H1 (cell line): ENCODE results near the gene PELI2. TPM values are rescaled to one million over a fixed set of nuclear protein-coding genes. Genes with fewer than 3 reads are reported as not detected.

Source experiments
- CTCF ChIA-PET: fragments of 300-600 bp; sonication (Branson Sonifier 250); formaldehyde crosslinking; loops from one replicate; lab custom pipeline; 2021; ENCODE audit not compliant: partially characterized antibody; lab: Charles Lee
- POLR2A ChIA-PET: fragments of 300-600 bp; sonication (Branson Sonifier 250); formaldehyde crosslinking; loops from one replicate; lab custom pipeline; 2021; ENCODE audit warnings: inconsistent platforms; ENCODE audit not compliant: partially characterized antibody; lab: Charles Lee
- DNase-seq, 2 experiments: peaks; one replicate each; pipeline versions ENCODE4 v3.0.0 to v3.0.0-alpha.2; 2010 to 2022; ENCODE audit warnings: low spot score in 2 of 2, low read depth in 1 of 2, mixed read lengths in 1 of 2
- FAIRE-seq: peaks from 2 replicates; lab custom pipeline; 2011; peaks lifted over from hg19 to GRCh38; lab: Jason Lieb, UNC
- H2AFZ ChIP-seq: 2 replicates; pipeline ENCODE4 v1.8.1; 2012; ENCODE audit warnings: low read length, inconsistent platforms
- H2AK5ac ChIP-seq: 2 replicates; pipeline ENCODE4 v1.6.1; 2013; ENCODE audit warnings: low read depth, low read length
- H2BK120ac ChIP-seq: replicated peaks from 2 replicates; pipeline ENCODE3; 2013; ENCODE audit warnings: low read depth, low read length, inconsistent platforms
- H2BK12ac ChIP-seq: 2 replicates; pipeline ENCODE4 v1.6.1; 2013; ENCODE audit warnings: low read depth, low read length
- H2BK15ac ChIP-seq: 2 replicates; pipeline ENCODE4 v1.6.1; 2013; ENCODE audit warnings: low read length
- H2BK20ac ChIP-seq: 2 replicates; pipeline ENCODE4 v1.6.1; 2013; ENCODE audit warnings: low read length
- H2BK5ac ChIP-seq: 2 replicates; pipeline ENCODE4 v1.6.1; 2013; ENCODE audit warnings: low read depth, low read length
- H3K14ac ChIP-seq: 2 replicates; pipeline ENCODE4 v1.6.1; 2013; ENCODE audit warnings: inconsistent platforms; ENCODE audit not compliant: insufficient read length
- H3K18ac ChIP-seq: 2 replicates; pipeline ENCODE4 v1.6.1; 2013; ENCODE audit warnings: low read length; ENCODE audit errors: extremely low read depth
- H3K23ac ChIP-seq: 2 replicates; pipeline ENCODE4 v1.6.1; 2013; ENCODE audit warnings: inconsistent platforms; ENCODE audit not compliant: insufficient read length
- H3K23me2 ChIP-seq: 2 replicates; pipeline ENCODE4 v1.6.1; 2013; ENCODE audit warnings: low read depth, low read length
- H3K27ac ChIP-seq: 2 replicates; pipeline ENCODE4 v1.6.1; 2011; ENCODE audit warnings: low read depth, low read length, inconsistent platforms
- H3K27me3 ChIP-seq, 4 experiments: replicated peaks in 1 of 4; 1 replicate in 1 of 4; 2 replicates in 3 of 4; pipeline versions ENCODE4 v1.6.1 to v1.8.1; 2011 to 2013; ENCODE audit warnings: low read length in 3 of 4, mild to moderate bottlenecking in 3 of 4, inconsistent platforms in 2 of 4, mixed read lengths in 2 of 4, moderate library complexity in 1 of 4; ENCODE audit not compliant: control insufficient read depth in 3 of 4, insufficient read depth in 3 of 4; ENCODE audit errors: extremely low read depth in 1 of 4
- H3K36me3 ChIP-seq, 4 experiments: 2 replicates each; pipeline versions ENCODE4 v1.6.1 to v1.8.1; 2011 to 2013; ENCODE audit warnings: mild to moderate bottlenecking in 4 of 4, low read length in 3 of 4, moderate library complexity in 2 of 4, control low read depth in 1 of 4, inconsistent platforms in 1 of 4; ENCODE audit not compliant: insufficient read depth in 4 of 4, control insufficient read depth in 2 of 4
- H3K4ac ChIP-seq: replicated peaks from 2 replicates; pipeline ENCODE3; 2013; ENCODE audit warnings: low read length, low read depth, mixed read lengths, inconsistent platforms; ENCODE audit not compliant: insufficient read length
- H3K4me1 ChIP-seq, 4 experiments: replicated peaks in 1 of 4; 1 replicate in 1 of 4; 2 replicates in 3 of 4; pipeline versions ENCODE4 v1.6.1 to v1.8.1; 2011 to 2013; ENCODE audit warnings: low read length in 3 of 4, inconsistent platforms in 2 of 4, mixed read lengths in 1 of 4; ENCODE audit not compliant: insufficient read depth in 4 of 4, control insufficient read depth in 3 of 4
- H3K4me2 ChIP-seq, 2 experiments: 2 replicates each; pipeline versions ENCODE4 v1.6.1 to v1.8.1; 2011 to 2013; ENCODE audit warnings: low read depth in 2 of 2, low read length in 2 of 2, control low read depth in 1 of 2, inconsistent platforms in 1 of 2, mild to moderate bottlenecking in 1 of 2; ENCODE audit not compliant: insufficient read depth in 1 of 2
- H3K4me3 ChIP-seq, 4 experiments: fragments of 200-600, 300-600 bp in 1 of 4; sonication (generic), shearing (Covaris generic), sonication (Bioruptor Twin) in 1 of 4; 2 replicates each; pipeline versions ENCODE4 v1.5.1 to v1.8.1; 2011 to 2016; ENCODE audit warnings: low read length in 4 of 4, low read depth in 3 of 4, control low read depth in 2 of 4, inconsistent platforms in 2 of 4, mild to moderate bottlenecking in 2 of 4, mixed read lengths in 1 of 4, moderate library complexity in 1 of 4; ENCODE audit not compliant: insufficient read depth in 2 of 4; ENCODE audit errors: extremely low read depth in 1 of 4
- H3K56ac ChIP-seq: replicated peaks from 2 replicates; pipeline ENCODE3; 2013; ENCODE audit warnings: low read depth, mild to moderate bottlenecking, mixed read lengths, low read length, inconsistent platforms; ENCODE audit not compliant: insufficient read length
- H3K79me1 ChIP-seq: 2 replicates; pipeline ENCODE4 v1.6.1; 2013; ENCODE audit warnings: low read depth, low read length, control low read depth
- H3K79me2 ChIP-seq, 2 experiments: 2 replicates each; pipeline versions ENCODE4 v1.6.1 to v1.8.1; 2012 to 2013; ENCODE audit warnings: low read length in 2 of 2, mild to moderate bottlenecking in 2 of 2, inconsistent platforms in 1 of 2; ENCODE audit not compliant: insufficient read depth in 2 of 2, control insufficient read depth in 1 of 2
- H3K9ac ChIP-seq, 4 experiments: replicated peaks in 1 of 4; 1 replicate in 1 of 4; 2 replicates in 3 of 4; pipeline versions ENCODE4 v1.6.1 to v1.8.1; 2011 to 2013; ENCODE audit warnings: low read depth in 3 of 4, low read length in 3 of 4, control low read depth in 2 of 4, mild to moderate bottlenecking in 2 of 4, moderate library complexity in 2 of 4, inconsistent platforms in 1 of 4; ENCODE audit errors: extremely low read depth in 1 of 4
- H3K9me3 ChIP-seq, 2 experiments: 2 replicates each; pipeline versions ENCODE4 v1.6.1 to v1.8.1; 2012 to 2013; ENCODE audit warnings: mild to moderate bottlenecking in 2 of 2, moderate library complexity in 2 of 2, control low read depth in 1 of 2, inconsistent platforms in 1 of 2, low read depth in 1 of 2, low read length in 1 of 2, mixed read lengths in 1 of 2; ENCODE audit not compliant: insufficient read depth in 2 of 2
- H4K20me1 ChIP-seq, 2 experiments: replicated peaks in 1 of 2; 2 replicates each; pipeline versions ENCODE3 to v1.8.1; 2011 to 2013; ENCODE audit warnings: inconsistent platforms in 2 of 2, low read length in 2 of 2, mild to moderate bottlenecking in 1 of 2; ENCODE audit not compliant: insufficient read depth in 2 of 2, control insufficient read depth in 1 of 2
- H4K5ac ChIP-seq: 2 replicates; pipeline ENCODE4 v1.6.1; 2013; ENCODE audit warnings: low read length, low read depth, mixed read lengths, inconsistent platforms; ENCODE audit not compliant: insufficient read length
- H4K8ac ChIP-seq: 2 replicates; pipeline ENCODE4 v1.8.0; 2013; ENCODE audit warnings: mild to moderate bottlenecking, moderate library complexity, low read length, inconsistent platforms; ENCODE audit not compliant: insufficient read depth; ENCODE audit errors: extremely low read depth
- H4K91ac ChIP-seq: replicated peaks from 2 replicates; pipeline ENCODE3; 2013; ENCODE audit warnings: low read length, mixed read lengths, inconsistent platforms; ENCODE audit not compliant: insufficient read length
- E2F6 ChIP-seq: IDR thresholded peaks from 2 replicates; pipeline ENCODE4 v1.6.1; 2012; ENCODE audit warnings: inconsistent platforms
- NANOG ChIP-seq: IDR thresholded peaks from 2 replicates; pipeline ENCODE4 v1.6.1; 2011; ENCODE audit warnings: low read length, low read depth, mild to moderate bottlenecking, inconsistent platforms; ENCODE audit not compliant: insufficient read depth, poor library complexity, severe bottlenecking
- RAD21 ChIP-seq, 2 experiments: IDR thresholded peaks in 1 of 2; conservative IDR thresholded peaks in 1 of 2; 2 replicates each; pipeline ENCODE4 v1.6.1; 2011; ENCODE audit warnings: low read depth in 2 of 2, low read length in 2 of 2, improper control_type of control experiment in 1 of 2, inconsistent platforms in 1 of 2, mild to moderate bottlenecking in 1 of 2, moderate library complexity in 1 of 2
- WGBS, 2 experiments: shearing (Covaris generic) in 1 of 2; methylation state at CpG; one replicate each; pipeline versions ENCODE4 v1.1.6 to v1.1.7; 2013 to 2015; ENCODE audit warnings: low lambda C conversion rate in 2 of 2, mixed read lengths in 2 of 2, inconsistent platforms in 1 of 2, low coverage in 1 of 2, missing lambda C conversion rate in 1 of 2; ENCODE audit not compliant: insufficient replicate concordance in 2 of 2, insufficient coverage in 1 of 2, insufficient read length in 1 of 2; ENCODE audit errors: extremely low coverage in 1 of 2, missing lambda C conversion rate in 1 of 2; 5-methylcytosine and 5-hydroxymethylcytosine counted together
- polyA plus RNA-seq, 7 experiments: library from polyadenylated mRNA; depleted of rRNA in 3 of 7; stranded (reverse) in 5 of 7; unstranded in 2 of 7; fragments of >200 nt in 5 of 7; fragments of 200-250 nt in 2 of 7; gene quantifications; 1 replicate in 5 of 7; 2 replicates in 1 of 7; 4 replicates in 1 of 7; pipeline versions ENCODE4 v1.2.1 to v1.2.3, GENCODE V29; 2011 to 2013; ENCODE audit warnings: missing spikeins in 2 of 7, mixed read lengths in 2 of 7
- total RNA-seq: library from RNA; stranded (reverse); fragmentation: NEBNext Ultra II Directional; extraction: Animal tissue kit (Norgen Biotek cat#: 25700); gene quantifications from 2 replicates; pipeline ENCODE4 v1.2.1, GENCODE V29; 2021
- TF ChIP-seq, protein P1 (sequence below), 3 experiments: IDR thresholded peaks; 1 replicate in 2 of 3; 2 replicates in 1 of 3; pipeline versions ENCODE4 v1.5.1 to v1.6.1; 2011; ENCODE audit warnings: low read length in 3 of 3, mild to moderate bottlenecking in 3 of 3, inconsistent platforms in 2 of 3, low read depth in 1 of 3, moderate library complexity in 1 of 3; ENCODE audit not compliant: insufficient read depth in 1 of 3; ENCODE audit errors: control extremely low read depth in 1 of 3

Gene PELI2
- total and polyA plus RNA-seq, 2 of the 8 experiments (the other 6 are each of a cell fraction or from before 2014, with no cell fraction given), result 14.6 to 25.7 TPM

DNA sequence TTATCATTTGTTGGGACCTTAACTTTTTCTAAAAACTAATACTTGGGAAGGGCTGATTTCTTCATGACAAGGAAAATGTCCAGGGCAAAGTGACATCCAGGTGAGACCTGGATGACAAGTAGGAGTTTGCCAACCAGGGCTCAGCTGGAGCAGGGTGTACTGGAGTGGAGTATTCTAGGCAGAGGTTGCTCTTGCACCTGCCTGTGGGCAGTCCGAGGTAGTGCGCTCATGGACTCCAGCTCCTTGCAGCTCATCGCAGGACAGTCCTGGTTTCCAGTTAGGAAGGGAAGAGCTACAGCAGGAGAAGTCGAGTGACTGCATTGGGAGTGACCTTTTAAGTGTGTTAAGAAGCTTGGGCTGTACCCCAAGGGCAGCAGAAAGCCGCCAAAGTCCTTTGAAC, 175.9 kb downstream of the PELI2 start:
- no peak overlapping the region for H3K23ac ChIP-seq
- no peak overlapping the region for H4K5ac ChIP-seq
- FAIRE-seq, result no peak
- peaks cover 0 to 3% of the 10 kb centered on the region in 2 experiments for H4K20me1 ChIP-seq
- no peak overlapping the region for H4K91ac ChIP-seq
- H3K4ac ChIP-seq, result no peak overlapping the region
- no peak overlapping the region for H3K4me2 ChIP-seq
- H4K8ac ChIP-seq, result no peak overlapping the region
- no peak overlapping the region for H2BK5ac ChIP-seq
- no peak overlapping the region for H3K18ac ChIP-seq
- no peak overlapping the region for H3K56ac ChIP-seq
- WGBS, 2 experiments, result 85% methylated on average over 5 of the region's 5 CpGs; no CpG with 5 or more reads in 1 of the 2 experiments
- TF ChIP-seq, protein P1, sequence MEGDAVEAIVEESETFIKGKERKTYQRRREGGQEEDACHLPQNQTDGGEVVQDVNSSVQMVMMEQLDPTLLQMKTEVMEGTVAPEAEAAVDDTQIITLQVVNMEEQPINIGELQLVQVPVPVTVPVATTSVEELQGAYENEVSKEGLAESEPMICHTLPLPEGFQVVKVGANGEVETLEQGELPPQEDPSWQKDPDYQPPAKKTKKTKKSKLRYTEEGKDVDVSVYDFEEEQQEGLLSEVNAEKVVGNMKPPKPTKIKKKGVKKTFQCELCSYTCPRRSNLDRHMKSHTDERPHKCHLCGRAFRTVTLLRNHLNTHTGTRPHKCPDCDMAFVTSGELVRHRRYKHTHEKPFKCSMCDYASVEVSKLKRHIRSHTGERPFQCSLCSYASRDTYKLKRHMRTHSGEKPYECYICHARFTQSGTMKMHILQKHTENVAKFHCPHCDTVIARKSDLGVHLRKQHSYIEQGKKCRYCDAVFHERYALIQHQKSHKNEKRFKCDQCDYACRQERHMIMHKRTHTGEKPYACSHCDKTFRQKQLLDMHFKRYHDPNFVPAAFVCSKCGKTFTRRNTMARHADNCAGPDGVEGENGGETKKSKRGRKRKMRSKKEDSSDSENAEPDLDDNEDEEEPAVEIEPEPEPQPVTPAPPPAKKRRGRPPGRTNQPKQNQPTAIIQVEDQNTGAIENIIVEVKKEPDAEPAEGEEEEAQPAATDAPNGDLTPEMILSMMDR (IDR thresholded peaks at IDR 0.05; ENCODE audit: control extremely low read depth in 1 of 3, insufficient read depth in 1 of 3, low read depth in 1 of 3, low read length in 3 of 3), result peak; percentile 40 to 63 (median 58); a peak in 3 of 4 replicates
- TF ChIP-seq RAD21 (IDR thresholded peaks at IDR 0.05 in 1 of 2, conservative IDR thresholded peaks at IDR 0.05 in 1 of 2; ENCODE audit: low read depth in 2 of 2, low read length in 2 of 2) (peak; percentile 58 to 69), E2F6 (no peak), NANOG (no peak)
- ChIA-PET POLR2A (interaction anchor here (0.8 kb wide), 1 partner anchor 175 kb away, joined by 3 read pairs; the partner anchor contains the start of gene PELI2), CTCF (interaction anchor here (0.6 to 4.7 kb wide), 25 partner anchors 9 to 579 kb away, joined by 3 to 23 read pairs (median 4); no protein-coding TSS in a partner anchor)
- no peak overlapping the region for H3K14ac ChIP-seq
- no peak overlapping the region for H2BK12ac ChIP-seq
- H2AK5ac ChIP-seq, result no peak overlapping the region
- H3K9ac ChIP-seq, result no peak overlapping the region
- peak in 1 of 2 experiments; percentile 58 for DNase-seq
- no peak overlapping the region for H2BK15ac ChIP-seq
- H3K4me1 ChIP-seq, result no peaks in the 10 kb centered on the region
- no peaks in the 10 kb centered on the region for H3K79me1 ChIP-seq
- H2BK20ac ChIP-seq, result no peak overlapping the region
- H3K79me2 ChIP-seq, result no peaks in the 10 kb centered on the region
- no peak overlapping the region for H2BK120ac ChIP-seq
- no peaks in the 10 kb centered on the region for H3K9me3 ChIP-seq
- no peaks in the 10 kb centered on the region for H3K23me2 ChIP-seq
- peaks cover 0 to 9% (median 2%) of the 10 kb centered on the region in 4 experiments; a peak in 3 of 8 replicates for H3K36me3 ChIP-seq
- H3K27me3 ChIP-seq, result no peaks in the 10 kb centered on the region
- H3K4me3 ChIP-seq, result no peak overlapping the region
- no peak overlapping the region for H2AFZ ChIP-seq
- H3K27ac ChIP-seq, result no peak overlapping the region
